ENCODE data around the gene LMTK2.

LMTK2 gene

DNA sequence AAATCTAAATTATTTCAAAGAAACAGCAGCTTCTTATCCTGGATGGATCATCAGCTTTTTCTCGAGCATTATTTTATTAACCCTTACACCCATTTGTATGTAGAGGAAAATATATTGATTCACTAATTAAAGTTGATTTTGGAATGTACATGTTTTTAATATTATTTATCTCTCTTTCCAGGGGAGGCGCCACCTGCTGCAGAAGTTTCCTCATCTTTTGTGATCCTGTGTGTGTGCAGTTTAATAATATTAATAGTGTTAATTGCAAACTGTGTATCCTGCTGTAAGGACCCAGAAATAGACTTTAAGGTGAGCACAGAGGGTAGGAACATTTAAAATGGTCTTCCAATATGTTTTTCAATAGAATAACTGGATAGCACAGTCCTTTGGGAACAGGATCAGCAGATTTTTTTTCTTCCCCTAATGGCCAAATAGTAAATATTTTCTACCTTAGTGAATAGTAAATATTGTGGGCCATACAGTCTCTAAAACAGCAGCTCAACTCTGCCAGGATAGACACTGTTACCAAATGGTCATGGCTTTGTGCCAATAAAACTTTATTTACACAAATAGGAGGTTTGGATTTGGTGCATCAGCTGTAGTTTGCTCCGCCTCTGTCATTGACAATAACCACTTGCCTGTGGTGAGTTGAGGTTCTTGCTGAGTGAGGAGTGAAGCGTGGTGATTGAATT, 30.6 kb downstream of the LMTK2 start:
- no peak for DNase-seq

DNA sequence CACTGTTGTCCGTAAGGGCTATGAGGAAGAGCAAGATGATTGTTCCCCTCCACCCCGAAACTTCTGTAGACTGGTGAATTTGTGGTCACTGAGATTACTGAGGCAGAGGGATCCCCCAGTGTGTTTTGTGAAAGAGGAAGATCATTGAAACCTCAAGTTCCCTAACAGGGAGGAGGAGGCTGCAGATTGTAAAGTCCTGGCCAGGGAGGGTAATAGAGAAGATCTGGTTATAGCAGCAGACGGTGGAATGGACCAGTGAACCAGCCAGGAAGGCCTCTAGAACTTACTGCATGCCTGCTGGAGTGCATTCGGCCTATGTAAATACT, 31.1 kb downstream of the LMTK2 start:
- peak; percentile 89 to 94 for DNase-seq

DNA sequence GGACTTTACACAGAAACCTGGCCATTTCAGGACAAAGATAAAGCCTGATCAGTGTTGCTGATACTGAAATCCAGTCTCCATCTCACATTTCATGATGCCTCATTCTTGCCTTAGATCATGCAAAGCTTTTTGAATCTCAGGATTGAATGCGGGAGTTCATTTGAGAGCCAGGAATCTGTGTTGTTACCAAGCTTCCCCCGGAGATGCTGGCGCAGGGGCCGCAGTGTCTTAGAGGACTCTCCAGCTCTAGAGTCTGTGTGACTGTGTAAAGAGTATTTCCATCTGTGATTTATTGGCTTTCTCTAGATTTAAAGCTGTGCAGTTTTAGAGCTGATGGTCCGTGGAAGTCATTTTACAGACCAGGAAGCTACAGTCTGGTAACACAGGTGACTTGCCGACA, 32.0 kb downstream of the LMTK2 start:
- DNase-seq, result no peak

DNA sequence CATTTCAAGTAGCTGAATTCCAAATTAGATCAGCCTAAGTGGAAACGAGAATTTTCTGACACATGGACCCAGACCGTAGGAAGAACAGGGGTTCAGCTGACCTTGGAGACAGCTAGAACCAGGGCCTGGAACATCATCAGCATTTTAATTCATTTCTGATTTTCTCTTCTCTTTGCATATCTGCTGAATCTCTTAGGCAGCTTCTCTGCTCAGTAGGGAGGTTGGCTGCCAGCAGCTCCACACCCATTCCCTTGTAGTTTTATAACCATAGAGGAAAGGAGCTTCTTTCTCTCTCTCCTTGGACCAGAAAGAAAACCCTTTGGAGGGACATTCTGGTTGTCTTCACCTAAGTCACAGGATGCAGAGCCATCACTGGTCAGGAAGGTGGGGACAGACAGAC, 36.0 kb downstream of the LMTK2 start:
- DNase-seq, result no peak

DNA sequence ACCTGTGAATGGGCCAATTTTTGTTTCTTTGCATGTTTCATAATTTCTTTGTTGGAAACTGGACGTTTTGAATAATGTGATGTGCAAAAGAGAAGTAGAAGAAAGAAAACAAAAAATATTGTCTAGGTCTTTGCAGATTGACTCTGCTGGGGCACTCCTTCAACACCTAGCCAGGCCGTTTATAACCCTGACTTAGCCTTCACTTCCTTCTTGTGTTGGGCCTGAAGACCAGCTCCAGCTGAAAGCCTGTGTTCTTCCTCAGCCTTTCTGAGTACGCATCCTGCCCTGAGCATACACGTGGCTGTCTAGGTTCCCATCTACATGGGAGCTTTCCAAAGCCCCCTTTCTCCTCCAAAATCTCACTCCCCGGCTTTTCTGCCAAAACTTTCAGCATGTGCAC, 41.9 kb downstream of the LMTK2 start:
- no peak for DNase-seq

DNA sequence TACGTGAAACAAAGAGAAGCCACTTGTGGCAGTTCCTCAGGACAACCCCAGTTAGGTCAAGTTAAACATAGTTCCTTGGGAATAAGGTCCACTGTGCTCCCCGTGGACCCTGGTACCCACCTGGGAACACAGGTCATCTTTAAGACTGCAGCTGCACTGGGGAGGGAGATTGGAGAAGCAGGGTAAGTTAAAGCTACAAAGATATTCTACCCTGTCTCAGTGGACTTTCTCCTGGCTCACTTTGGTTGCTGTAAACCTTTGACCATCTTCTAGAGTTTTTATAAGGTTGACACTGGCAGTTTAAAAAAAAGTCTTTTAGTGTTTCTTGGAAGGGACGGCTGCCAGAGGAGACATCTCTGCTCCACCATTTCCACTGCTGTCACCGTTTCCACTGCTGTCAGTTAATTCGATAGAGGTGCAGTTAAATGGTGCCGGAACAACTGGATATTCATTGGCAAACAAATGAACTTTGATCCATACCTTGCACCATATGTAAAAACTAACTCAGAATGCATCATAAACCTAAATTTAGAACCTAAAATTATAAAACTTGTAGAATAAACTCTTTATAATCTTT, 42.5 kb downstream of the LMTK2 start:
- no peak for DNase-seq

DNA sequence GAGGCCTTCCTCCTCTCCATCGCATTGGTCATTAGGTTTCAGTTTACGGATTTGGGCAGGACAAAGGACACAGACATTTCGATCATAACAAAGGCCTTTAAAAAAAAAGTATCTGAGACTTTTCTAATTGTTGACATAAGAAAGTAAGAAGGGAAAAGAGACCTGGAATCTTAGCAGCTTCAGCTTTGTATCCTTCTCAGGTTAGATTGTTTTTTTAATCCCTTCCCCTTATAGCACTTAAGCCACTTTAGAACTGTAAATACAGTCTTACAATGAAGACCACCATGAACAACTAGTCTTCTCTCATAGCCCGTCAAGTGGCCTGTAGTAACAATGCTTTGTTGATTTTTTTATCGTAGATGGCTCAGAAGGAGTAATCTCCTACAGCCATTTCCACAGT, 45.2 kb downstream of the LMTK2 start:
- no peak for DNase-seq

DNA sequence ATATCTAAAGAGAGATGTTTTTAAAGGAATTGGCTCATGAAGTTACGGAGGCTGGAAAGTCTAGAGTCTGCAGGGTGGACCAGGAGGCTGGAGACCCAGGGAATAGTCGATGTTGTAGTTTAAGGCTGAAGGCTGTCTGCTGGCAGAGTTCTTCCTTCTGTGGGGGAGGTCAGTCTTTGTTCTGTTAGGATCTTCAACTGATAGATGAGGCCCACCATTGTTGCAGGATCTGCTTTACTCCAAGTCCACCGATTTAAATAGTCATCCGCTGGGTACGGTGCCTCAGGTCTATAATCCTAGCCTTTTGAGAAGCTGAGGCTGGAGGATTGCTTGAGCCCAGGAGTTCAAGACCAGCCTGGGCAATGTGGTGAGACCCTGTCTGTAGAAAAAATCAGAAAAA, 50.0 kb downstream of the LMTK2 start:
- DNase-seq, result no peak

DNA sequence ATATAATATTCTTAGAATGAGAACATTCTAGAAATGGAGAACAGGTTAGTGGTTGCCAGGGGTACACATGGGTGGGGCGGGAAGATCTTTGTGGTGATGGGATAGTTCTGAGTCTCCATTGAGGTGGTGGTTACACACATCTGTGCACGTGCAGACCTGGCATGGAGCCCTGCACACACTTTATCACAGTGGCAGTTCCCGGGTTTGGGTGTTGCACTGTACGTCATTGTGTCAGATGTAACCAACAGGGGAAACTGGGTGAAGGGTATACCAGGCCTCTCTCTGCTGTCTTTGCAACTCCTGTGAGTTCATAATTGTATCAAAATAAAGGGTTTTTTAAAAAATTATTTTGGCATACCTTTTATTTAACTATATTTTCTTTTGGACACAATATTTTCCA, 51.1 kb downstream of the LMTK2 start:
- DNase-seq, result no peak

DNA sequence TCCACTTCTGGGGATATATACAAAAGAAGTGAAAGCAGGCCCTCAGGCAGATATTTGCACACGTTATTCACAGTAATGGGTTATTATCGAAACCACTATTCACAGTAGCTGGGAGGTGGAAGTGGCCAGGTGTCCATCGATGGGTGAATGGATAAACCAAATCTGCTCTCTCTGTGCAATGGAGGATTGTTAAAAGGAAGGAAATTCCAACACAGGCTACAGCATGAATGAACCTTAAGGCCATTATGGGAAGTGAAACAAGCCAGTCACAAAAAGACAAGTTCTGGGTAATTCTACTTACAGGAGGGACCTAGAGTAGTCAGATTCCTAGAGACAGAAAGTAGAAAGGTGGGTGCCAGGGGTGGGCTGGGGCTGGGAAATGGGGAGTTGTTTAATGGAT, 56.1 kb downstream of the LMTK2 start:
- DNase-seq, result peak; percentile 33 to 36

DNA sequence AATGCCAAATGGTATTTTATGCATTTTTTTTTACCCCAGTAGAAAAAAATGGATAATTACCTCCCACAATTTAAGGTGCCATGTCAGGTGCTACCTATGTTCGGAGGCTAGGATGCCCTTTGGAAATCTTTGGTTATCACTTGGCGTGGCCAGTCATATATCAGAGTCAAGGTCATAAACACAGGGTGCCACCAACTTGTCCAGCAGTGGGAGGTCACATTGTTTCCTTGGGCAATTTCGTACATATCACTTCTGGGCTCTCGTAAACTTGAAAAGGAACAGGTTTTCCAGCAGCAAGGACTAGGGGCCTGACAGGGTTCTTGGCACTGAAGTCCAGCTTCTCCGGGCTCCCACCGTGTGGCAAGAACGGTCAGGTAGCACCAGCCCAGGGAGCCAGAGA, 56.6 kb downstream of the LMTK2 start:
- DNase-seq, result no peak

DNA sequence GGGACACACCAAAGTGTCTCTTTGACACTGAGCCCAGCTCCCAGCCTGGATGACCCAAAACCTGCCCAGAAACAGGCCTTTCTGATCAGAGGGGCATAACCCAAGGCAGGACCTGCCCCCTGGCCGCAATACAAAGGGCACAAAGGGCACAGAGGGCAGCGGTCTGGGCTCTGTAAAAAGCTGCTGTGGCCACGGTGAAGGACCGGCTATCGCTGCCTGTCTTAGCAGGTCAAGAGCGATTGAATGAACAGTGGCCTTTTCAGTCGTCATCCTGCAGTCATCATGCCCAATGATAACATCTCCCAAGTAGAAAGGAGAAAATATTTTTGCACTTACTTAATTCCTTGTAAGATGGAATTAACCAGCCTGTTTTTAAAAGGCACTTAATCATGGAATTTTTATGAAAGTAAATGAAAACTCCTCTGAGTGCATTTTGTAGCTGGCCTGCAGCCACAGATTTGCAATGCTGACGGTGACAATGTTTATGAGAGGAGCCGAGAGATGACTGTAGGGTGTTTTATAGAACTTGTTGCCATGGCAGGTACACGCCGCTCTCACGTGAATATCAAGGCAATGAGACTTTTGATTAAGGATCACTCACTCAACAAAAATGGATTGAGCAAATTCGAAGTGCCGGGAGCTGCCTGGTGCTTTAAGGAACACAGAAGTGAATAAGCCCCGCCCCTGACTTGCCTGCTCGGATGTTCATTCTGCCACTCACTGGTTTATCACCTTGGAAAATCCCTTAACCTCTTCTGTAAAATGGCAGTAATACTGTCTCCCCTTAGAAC, 57.2 kb downstream of the LMTK2 start:
- DNase-seq, result no peak

DNA sequence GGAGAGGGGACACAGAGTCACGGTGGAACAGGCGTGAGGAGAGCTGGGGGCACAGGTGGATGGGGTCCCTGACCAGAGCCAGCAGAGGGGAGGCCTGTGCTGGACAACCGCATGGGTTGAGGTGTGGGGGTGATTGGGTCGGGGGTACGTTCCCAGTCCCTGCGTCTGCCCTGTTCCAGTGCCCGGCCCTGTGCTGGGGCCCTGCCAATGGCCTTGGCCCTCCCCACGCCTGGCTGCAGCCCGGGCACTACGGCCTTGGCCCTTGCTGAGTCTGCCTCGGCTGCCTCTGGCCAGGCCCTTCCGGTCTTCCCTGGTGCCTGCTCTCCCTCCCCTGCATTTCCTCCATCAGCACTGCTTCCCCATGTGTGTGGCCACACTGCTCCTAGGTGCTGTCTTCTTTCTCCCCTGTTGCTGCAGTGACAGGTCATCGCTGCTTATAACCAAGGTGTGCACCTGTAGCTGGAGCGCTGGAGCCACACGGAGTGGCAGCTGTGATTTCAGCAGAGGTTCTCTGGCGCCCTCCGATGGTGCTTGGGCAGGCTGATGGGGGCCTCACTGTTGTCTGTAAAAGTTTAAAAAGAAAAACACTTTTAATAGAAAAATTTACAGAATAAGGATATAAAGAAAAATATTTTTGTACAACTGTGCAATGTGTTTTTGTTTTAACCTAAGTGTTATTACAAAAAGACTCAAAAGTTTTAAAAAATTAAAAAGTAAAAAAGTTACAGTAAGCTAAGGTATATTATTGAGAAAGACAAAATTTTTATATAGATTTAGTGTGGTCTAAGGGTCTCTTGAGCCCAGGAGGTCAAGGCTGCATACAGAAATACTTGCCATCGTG, 59.4 kb downstream of the LMTK2 start:
- DNase-seq, result peak; percentile 39 to 47

DNA sequence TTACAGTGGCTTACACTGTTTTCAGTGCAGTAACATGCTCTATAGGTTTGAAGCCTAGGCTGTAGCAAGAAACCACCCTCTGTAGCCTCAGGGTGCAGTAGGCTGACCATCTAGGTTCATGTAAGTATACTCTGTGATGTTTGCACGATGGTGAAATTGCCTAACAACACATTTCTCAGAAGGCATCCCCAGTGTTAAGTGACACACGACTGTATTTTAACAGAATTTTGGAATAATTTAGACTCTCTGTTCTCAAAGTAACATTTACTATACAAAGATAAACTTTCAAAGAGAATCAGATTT, 60.0 kb downstream of the LMTK2 start:
- no peak for DNase-seq

DNA sequence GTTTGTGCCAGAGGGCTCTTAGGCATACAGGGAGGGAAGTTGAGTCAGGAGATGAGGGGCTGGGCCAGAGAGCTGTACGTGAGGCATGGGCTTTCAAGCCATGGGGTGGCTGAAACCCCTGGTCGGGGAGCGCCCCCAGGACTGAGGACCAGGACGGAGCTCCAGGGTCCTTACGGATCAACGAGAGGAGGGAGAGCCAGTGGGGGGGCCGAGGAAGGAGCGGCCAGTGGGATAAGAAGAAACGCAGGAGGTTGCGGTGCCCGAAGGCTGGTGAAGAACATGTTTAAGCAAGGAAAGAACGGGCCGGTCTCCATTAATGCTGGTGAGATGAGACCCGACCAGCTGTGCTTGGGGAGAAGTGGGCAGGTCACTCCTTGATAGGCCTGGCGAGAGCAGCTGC, 61.0 kb downstream of the LMTK2 start:
- DNase-seq, result no peak

DNA sequence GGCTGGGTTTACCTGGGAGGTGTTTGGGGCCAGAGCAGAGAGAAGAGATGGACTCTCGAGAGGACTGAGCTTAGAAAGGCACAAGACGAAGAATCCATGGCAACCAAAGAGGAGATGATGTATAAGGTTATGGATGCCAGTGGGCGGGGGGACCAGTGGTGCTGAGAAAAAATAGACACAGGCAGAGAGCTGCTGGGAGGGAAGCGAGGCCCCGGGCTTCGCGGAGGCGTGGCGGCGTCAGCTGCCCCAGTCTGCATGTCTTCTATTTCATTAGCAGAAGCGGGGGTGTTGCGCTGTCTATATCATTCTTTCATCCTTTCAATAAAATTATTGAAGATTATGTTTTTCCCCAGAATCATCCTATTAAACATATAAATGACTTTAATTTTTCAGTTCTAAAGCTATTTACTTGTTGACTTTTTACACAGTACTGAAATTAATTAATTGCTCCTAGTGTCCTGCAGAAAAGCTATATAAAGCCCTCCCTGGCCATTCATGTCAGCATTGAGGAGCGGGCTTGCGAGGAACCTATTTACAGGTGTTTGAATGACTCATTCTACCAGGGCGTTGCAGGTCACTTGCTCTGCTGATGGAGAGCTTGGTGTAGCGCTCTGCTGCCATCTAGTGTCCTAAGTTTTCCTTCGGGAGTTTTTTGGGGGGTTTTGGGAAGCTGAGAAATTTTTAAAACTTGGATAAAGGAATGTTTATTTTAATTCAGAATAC, 61.7 kb downstream of the LMTK2 start:
- peak; percentile 39 to 62 for DNase-seq

DNA sequence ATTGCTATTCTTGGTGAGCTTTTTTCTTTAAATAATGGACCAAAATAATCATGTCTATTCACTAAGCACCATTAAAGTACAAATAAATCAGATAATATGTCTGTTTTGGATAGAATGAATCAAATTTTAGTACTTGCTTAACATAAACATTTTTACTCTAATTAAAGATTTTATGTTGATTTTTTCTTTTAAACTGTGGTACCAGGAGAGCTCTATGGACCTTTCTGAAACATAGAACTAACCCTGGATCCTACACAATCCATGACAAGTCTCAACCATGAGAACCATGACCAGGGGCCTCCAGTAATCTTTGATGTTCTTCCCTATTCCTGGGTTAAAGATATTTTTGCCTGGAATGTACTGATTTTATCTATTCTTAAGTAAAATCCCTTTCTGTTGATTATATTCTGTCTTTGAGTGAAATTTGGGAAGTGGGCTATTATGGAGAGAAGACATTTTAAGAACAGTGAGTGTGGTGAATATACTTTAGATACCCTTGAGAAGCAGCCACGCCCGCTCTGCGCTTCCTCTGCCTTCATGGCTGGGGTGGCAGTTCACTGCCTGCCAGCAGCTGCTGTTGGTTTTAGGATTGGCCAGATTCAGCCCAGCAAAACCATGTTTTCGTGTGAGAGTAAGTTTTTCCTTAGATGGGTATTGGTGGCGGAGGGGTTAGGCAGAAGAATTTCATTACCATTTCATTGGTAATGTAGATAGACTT, 62.4 kb downstream of the LMTK2 start:
- no peak for DNase-seq

DNA sequence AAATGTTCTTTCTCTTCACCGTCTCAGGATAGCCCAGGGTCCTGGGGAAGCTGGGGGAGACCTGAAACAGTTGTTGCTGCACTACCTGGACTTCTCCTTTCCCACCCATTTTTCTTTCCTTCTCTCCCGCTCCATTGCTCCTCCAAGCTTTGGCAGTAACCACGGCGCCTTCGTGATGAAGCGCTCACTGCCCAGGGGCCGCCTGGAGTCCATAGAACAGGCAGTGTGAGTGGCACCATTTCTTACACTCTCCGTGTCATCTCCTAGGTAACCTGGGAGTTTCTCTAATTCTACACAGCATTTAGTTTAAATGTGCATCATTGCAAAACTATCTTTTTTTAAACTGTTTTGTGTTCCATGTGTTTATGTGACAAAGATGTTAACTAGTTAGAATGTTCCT, 64.3 kb downstream of the LMTK2 start:
- DNase-seq, result no peak

DNA sequence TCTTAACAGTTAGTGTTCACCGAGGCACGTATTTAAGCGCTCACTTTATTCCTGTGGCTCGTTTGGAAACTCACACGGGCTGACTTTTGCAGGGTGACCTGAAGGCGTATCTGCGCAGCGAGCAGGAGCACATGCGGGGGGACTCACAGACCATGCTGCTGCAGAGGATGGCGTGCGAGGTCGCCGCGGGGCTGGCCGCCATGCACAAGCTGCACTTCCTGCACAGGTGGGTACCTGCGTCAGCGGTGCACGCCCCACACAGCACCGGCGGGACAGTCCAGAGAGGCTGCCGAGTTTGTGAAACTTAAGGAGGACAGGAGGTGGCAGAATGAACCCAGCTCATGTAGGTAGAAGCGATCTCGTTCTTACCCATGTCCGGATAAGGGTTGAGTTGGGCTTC, 64.8 kb downstream of the LMTK2 start:
- DNase-seq, result no peak

DNA sequence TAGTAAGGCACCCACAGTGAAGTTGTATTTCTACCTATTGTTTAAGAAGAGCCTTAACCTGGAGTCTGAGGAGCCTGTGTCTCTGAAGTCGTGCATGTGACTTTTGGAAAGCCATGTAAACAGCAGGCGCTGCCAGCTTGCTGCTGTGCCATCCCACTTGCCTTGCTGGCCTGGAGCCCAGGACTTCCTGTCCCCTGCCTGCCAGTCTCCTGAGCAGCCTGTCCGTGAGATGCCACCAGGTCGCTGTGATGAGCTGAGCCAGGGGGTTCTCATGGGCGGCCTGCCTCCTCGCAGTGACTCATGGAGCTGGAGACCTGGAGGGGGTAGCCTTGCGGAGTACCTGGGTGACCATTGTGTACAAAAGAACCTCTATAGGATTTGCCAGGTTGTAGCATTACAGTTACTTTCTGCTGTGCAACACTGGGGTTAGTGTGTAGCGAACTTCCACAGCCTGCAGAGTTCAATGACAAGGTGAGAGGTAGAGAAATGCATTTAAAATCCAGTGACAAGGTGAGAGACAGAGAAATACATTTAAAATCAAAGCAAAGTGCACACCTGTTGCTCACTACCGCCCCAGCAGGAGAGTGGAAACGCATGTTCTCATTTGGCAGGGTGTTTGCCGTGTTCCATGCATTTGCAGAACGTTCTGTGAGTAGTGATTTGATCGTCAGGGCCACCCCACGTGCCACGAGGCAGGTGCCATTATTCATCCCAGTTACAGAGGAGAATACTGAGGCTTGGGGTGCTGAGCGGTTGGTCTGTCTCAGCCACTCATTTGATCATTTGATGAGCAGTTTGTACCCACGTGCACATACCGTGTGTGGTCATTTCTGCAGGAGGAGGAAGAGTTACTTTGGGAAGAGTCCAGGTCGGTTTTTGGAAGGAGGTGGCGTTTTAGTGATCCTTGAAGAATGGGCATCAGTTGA, 67.9 kb downstream of the LMTK2 start:
- no peak for DNase-seq
